Liver (tissue), 9 donors: ENCODE results near the gene UPK2. TPM values are rescaled to one million over a fixed set of nuclear protein-coding genes. Genes with fewer than 3 reads are reported as not detected.

Experiments used
- DNase-seq: peaks from one replicate; pipeline ENCODE4 v3.0.0-alpha.2; 2017; ENCODE audit warnings: low spot score
- H3K27ac ChIP-seq, 2 donors: one replicate each; pipeline ENCODE4 v1.7.0; 2013; ENCODE audit warnings: inconsistent platforms in 2 of 2, low read length in 2 of 2, control low read depth in 1 of 2, low read depth in 1 of 2, mild to moderate bottlenecking in 1 of 2
- H3K27me3 ChIP-seq, 4 donors: one replicate each; pipeline versions ENCODE4 v1.6.1 to v1.7.0; 2013; ENCODE audit warnings: low read length in 3 of 4, inconsistent platforms in 1 of 4, mild to moderate bottlenecking in 1 of 4, moderate library complexity in 1 of 4; ENCODE audit not compliant: control insufficient read depth in 4 of 4, insufficient read depth in 4 of 4
- H3K36me3 ChIP-seq, 4 donors: one replicate each; pipeline versions ENCODE4 v1.6.1 to v1.7.0; 2013; ENCODE audit warnings: low read length in 3 of 4, mild to moderate bottlenecking in 3 of 4, low read depth in 1 of 4, moderate library complexity in 1 of 4; ENCODE audit not compliant: control insufficient read depth in 4 of 4, insufficient read depth in 3 of 4
- H3K4me1 ChIP-seq, 4 donors: one replicate each; pipeline versions ENCODE4 v1.6.1 to v1.7.0; 2013; ENCODE audit warnings: low read length in 3 of 4, mild to moderate bottlenecking in 3 of 4, moderate library complexity in 1 of 4; ENCODE audit not compliant: control insufficient read depth in 4 of 4, insufficient read depth in 4 of 4
- H3K4me3 ChIP-seq, 3 donors: one replicate each; pipeline versions ENCODE4 v1.6.1 to v1.7.0; 2013; ENCODE audit warnings: low read length in 3 of 3, control low read depth in 1 of 3, low read depth in 1 of 3, mild to moderate bottlenecking in 1 of 3
- H3K9ac ChIP-seq, 2 donors: one replicate each; pipeline ENCODE4 v1.7.0; 2013; ENCODE audit warnings: low read length in 2 of 2, mild to moderate bottlenecking in 2 of 2, moderate library complexity in 2 of 2, control low read depth in 1 of 2, low read depth in 1 of 2
- H3K9me3 ChIP-seq, 4 donors: one replicate each; pipeline versions ENCODE4 v1.6.1 to v1.7.0; 2013; ENCODE audit warnings: low read length in 3 of 4; ENCODE audit not compliant: control insufficient read depth in 4 of 4
- EGR1 ChIP-seq, 2 donors: IDR thresholded peaks; 2 replicates each; pipeline ENCODE4 v1.6.1; 2016 to 2018; ENCODE audit warnings: antibody characterized with exemption in 2 of 2, low read depth in 2 of 2
- FOXA1 ChIP-seq: IDR thresholded peaks from 2 replicates; pipeline ENCODE4 v1.6.1; 2016; ENCODE audit warnings: antibody characterized with exemption
- FOXA2 ChIP-seq: IDR thresholded peaks from 2 replicates; pipeline ENCODE4 v1.6.1; 2016; ENCODE audit warnings: antibody characterized with exemption
- GABPA ChIP-seq, 2 donors: IDR thresholded peaks in 1 of 2; conservative IDR thresholded peaks in 1 of 2; 2 replicates each; pipeline ENCODE4 v1.6.1; 2016; ENCODE audit warnings: antibody characterized with exemption in 2 of 2, mild to moderate bottlenecking in 1 of 2, moderate library complexity in 1 of 2
- HNF4A ChIP-seq, 2 donors: conservative IDR thresholded peaks; 2 replicates each; pipeline ENCODE4 v1.6.1; 2016; ENCODE audit warnings: antibody characterized with exemption in 2 of 2, mild to moderate bottlenecking in 2 of 2
- HNF4G ChIP-seq: IDR thresholded peaks from 2 replicates; pipeline ENCODE4 v1.6.1; 2016; ENCODE audit warnings: antibody characterized with exemption
- JUND ChIP-seq, 2 donors: IDR thresholded peaks; 2 replicates each; pipeline ENCODE4 v1.6.1; 2016; ENCODE audit warnings: antibody characterized with exemption in 2 of 2
- NR2F2 ChIP-seq: IDR thresholded peaks from 2 replicates; pipeline ENCODE4 v1.6.1; 2016; ENCODE audit warnings: antibody characterized with exemption
- RXRA ChIP-seq, 2 donors: IDR thresholded peaks; 2 replicates each; pipeline ENCODE4 v1.6.1; 2017 to 2018; ENCODE audit warnings: antibody characterized with exemption in 2 of 2, mild to moderate bottlenecking in 1 of 2
- SP1 ChIP-seq: IDR thresholded peaks from 2 replicates; pipeline ENCODE4 v1.6.1; 2018; ENCODE audit warnings: antibody characterized with exemption, mild to moderate bottlenecking
- TAF1 ChIP-seq: conservative IDR thresholded peaks from 2 replicates; pipeline ENCODE4 v1.6.1; 2016; ENCODE audit warnings: antibody characterized with exemption, mild to moderate bottlenecking
- WGBS: extraction: QIAGEN DNeasy Blood & Tissue Kit; methylation state at CpG from one replicate; pipeline ENCODE4 v1.1.7; 2013; 5-methylcytosine and 5-hydroxymethylcytosine counted together
- polyA plus RNA-seq, 2 donors: library from polyadenylated mRNA; stranded (reverse) in 1 of 2; unstranded in 1 of 2; fragments of 200-250 nt in 1 of 2; fragments of >200 nt in 1 of 2; fragmentation: Nextera tagmentation in 1 of 2; extraction: Ambion mirVana in 1 of 2; gene quantifications; one replicate each; pipeline versions ENCODE4 v1.2.1 to v1.2.3, GENCODE V29; 2013 to 2015
- total RNA-seq, 2 donors: library from RNA; depleted of rRNA; stranded (reverse); fragments of >200 nt; gene quantifications; one replicate each; pipeline ENCODE4 v1.2.3, GENCODE V29; 2014
- TF ChIP-seq, protein P1 (sequence below): IDR thresholded peaks from 2 replicates; pipeline ENCODE4 v1.6.1; 2016; ENCODE audit warnings: antibody characterized with exemption
- TF ChIP-seq, protein P2 (sequence below): IDR thresholded peaks from 2 replicates; pipeline ENCODE4 v1.6.1; 2016; ENCODE audit warnings: antibody characterized with exemption, mild to moderate bottlenecking
- TF ChIP-seq, protein P3 (sequence below): fragments of 150-350 bp; IDR thresholded peaks from 2 replicates; pipeline ENCODE4 v1.5.1; 2017; ENCODE audit warnings: improper control_type of control experiment, low read depth, low read length; ENCODE audit not compliant: missing input control
- TF ChIP-seq, protein P4 (sequence below): IDR thresholded peaks from 2 replicates; pipeline ENCODE4 v1.6.1; 2016; ENCODE audit warnings: antibody characterized with exemption
- donor health status: healthy.
- donor health status: healthy.
- donor health status: healthy.
- donor health status: healthy.
- donor health status: healthy.

Gene UPK2
- total and polyA plus RNA-seq, 4 donors: not detected

DNA sequence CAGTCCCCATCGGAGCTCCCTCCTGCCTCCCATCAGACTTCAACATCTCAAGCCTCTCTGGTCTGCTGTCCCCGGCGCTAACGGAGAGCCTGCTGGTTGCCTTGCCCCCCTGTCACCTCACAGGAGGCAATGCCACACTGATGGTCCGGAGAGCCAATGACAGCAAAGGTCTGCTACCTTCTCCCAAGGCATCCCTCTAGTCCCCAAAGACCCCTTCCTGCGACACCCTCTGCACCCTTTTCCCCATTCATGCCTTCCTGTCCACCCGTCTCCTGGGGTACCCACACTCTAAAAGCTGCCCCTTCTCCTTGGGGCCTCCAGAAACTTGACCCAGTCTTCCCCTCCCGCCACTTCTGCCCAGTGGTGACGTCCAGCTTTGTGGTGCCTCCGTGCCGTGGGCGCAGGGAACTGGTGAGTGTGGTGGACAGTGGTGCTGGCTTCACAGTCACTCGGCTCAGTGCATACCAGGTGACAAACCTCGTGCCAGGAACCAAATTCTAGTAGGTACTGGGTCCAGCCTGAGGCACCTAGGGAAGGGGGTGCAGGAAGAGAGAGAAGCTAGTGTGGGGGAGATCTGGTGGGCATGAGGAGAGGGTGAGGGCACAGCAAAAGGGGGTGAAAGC is 860 bp downstream of the UPK2 start:
- 49% methylated on average over 14 of the region's 14 CpGs for WGBS
- TF ChIP-seq RXRA (IDR thresholded peaks at IDR 0.05) (no peak), TAF1 (no peak), HNF4A (conservative IDR thresholded peaks at IDR 0.05) (no peak), GABPA (IDR thresholded peaks at IDR 0.05 in 1 of 2, conservative IDR thresholded peaks at IDR 0.05 in 1 of 2) (no peak), HNF4G (no peak), FOXA2 (no peak), NR2F2 (no peak), JUND (IDR thresholded peaks at IDR 0.05) (no peak)
- TF ChIP-seq, protein P1, sequence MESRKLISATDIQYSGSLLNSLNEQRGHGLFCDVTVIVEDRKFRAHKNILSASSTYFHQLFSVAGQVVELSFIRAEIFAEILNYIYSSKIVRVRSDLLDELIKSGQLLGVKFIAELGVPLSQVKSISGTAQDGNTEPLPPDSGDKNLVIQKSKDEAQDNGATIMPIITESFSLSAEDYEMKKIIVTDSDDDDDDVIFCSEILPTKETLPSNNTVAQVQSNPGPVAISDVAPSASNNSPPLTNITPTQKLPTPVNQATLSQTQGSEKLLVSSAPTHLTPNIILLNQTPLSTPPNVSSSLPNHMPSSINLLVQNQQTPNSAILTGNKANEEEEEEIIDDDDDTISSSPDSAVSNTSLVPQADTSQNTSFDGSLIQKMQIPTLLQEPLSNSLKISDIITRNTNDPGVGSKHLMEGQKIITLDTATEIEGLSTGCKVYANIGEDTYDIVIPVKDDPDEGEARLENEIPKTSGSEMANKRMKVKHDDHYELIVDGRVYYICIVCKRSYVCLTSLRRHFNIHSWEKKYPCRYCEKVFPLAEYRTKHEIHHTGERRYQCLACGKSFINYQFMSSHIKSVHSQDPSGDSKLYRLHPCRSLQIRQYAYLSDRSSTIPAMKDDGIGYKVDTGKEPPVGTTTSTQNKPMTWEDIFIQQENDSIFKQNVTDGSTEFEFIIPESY: no peak
- TF ChIP-seq, protein P2, sequence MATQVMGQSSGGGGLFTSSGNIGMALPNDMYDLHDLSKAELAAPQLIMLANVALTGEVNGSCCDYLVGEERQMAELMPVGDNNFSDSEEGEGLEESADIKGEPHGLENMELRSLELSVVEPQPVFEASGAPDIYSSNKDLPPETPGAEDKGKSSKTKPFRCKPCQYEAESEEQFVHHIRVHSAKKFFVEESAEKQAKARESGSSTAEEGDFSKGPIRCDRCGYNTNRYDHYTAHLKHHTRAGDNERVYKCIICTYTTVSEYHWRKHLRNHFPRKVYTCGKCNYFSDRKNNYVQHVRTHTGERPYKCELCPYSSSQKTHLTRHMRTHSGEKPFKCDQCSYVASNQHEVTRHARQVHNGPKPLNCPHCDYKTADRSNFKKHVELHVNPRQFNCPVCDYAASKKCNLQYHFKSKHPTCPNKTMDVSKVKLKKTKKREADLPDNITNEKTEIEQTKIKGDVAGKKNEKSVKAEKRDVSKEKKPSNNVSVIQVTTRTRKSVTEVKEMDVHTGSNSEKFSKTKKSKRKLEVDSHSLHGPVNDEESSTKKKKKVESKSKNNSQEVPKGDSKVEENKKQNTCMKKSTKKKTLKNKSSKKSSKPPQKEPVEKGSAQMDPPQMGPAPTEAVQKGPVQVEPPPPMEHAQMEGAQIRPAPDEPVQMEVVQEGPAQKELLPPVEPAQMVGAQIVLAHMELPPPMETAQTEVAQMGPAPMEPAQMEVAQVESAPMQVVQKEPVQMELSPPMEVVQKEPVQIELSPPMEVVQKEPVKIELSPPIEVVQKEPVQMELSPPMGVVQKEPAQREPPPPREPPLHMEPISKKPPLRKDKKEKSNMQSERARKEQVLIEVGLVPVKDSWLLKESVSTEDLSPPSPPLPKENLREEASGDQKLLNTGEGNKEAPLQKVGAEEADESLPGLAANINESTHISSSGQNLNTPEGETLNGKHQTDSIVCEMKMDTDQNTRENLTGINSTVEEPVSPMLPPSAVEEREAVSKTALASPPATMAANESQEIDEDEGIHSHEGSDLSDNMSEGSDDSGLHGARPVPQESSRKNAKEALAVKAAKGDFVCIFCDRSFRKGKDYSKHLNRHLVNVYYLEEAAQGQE: no peak
- TF ChIP-seq, protein P3, sequence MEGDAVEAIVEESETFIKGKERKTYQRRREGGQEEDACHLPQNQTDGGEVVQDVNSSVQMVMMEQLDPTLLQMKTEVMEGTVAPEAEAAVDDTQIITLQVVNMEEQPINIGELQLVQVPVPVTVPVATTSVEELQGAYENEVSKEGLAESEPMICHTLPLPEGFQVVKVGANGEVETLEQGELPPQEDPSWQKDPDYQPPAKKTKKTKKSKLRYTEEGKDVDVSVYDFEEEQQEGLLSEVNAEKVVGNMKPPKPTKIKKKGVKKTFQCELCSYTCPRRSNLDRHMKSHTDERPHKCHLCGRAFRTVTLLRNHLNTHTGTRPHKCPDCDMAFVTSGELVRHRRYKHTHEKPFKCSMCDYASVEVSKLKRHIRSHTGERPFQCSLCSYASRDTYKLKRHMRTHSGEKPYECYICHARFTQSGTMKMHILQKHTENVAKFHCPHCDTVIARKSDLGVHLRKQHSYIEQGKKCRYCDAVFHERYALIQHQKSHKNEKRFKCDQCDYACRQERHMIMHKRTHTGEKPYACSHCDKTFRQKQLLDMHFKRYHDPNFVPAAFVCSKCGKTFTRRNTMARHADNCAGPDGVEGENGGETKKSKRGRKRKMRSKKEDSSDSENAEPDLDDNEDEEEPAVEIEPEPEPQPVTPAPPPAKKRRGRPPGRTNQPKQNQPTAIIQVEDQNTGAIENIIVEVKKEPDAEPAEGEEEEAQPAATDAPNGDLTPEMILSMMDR: no peak
- TF ChIP-seq, protein P4, sequence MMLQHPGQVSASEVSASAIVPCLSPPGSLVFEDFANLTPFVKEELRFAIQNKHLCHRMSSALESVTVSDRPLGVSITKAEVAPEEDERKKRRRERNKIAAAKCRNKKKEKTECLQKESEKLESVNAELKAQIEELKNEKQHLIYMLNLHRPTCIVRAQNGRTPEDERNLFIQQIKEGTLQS: no peak
- H3K9ac ChIP-seq: no peak overlapping the region
- no peak overlapping the region for H3K27ac ChIP-seq
- H3K9me3 ChIP-seq: no peaks in the 10 kb centered on the region
- no peaks in the 10 kb centered on the region for H3K27me3 ChIP-seq
- H3K4me1 ChIP-seq: no peaks in the 10 kb centered on the region
- DNase-seq: no peak
- H3K36me3 ChIP-seq: no peaks in the 10 kb centered on the region
- no peak overlapping the region for H3K4me3 ChIP-seq

DNA sequence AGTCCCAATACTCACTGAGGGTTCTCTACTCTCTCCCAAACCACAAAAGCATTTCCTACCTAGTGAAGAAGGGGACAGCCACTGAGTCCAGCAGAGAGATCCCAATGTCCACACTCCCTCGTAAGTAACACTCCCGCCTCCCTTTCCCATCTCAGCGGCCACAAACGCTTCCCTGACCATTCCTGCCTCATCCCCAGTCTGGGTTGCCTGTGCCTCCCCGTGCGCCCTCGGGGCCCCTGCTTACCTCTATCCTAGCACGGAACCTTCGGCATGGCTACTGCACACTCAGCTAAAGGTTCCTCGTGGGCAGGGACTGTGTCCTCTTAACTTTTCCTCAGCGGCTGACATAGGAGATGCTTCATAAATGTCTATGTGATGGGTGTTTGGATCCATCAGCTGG is 1.5 kb downstream of the UPK2 start:
- H3K27me3 ChIP-seq: no peaks in the 10 kb centered on the region
- H3K27ac ChIP-seq: no peak overlapping the region
- no peaks in the 10 kb centered on the region for H3K4me1 ChIP-seq
- H3K4me3 ChIP-seq: no peak overlapping the region
- H3K36me3 ChIP-seq: no peaks in the 10 kb centered on the region
- H3K9ac ChIP-seq: no peak overlapping the region
- no peaks in the 10 kb centered on the region for H3K9me3 ChIP-seq
- WGBS: 87% methylated on average over 11 of the region's 11 CpGs
- DNase-seq: no peak
- TF ChIP-seq HNF4A (conservative IDR thresholded peaks at IDR 0.05) (no peak), EGR1 (IDR thresholded peaks at IDR 0.05; ENCODE audit: low read depth in 2 of 2) (no peak), GABPA (IDR thresholded peaks at IDR 0.05 in 1 of 2, conservative IDR thresholded peaks at IDR 0.05 in 1 of 2) (no peak), RXRA (IDR thresholded peaks at IDR 0.05) (no peak), SP1 (no peak), FOXA1 (no peak), HNF4G (no peak)
